Activated T-cell treated with anti-CD3 and anti-CD28 coated beads, Interleukin-2, amount 50 U/mL, for 1 hour (primary cell): ENCODE measurements around the gene SMTNL1.
A peak's percentile ranks its signal among the peaks of the same experiment; 100 is the strongest.

Experiments
- DNase-seq: peaks from one replicate; pipeline ENCODE4 v3.0.0-alpha.2; 2020

The SMTNL1 gene

GRCh38 chr11:57546869-57547475 is 9.6 kb downstream of the SMTNL1 start:
- no peak for DNase-seq

- no peak for DNase-seq
Measured at GRCh38 chr11:57547854-57548377, 10.5 kb downstream of the SMTNL1 start.

GRCh38 chr11:57549983-57550382 is 12.6 kb downstream of the SMTNL1 start:
- DNase-seq = no peak

GRCh38 chr11:57551941-57552340 is 14.5 kb downstream of the SMTNL1 start:
- no peak for DNase-seq

DNA sequence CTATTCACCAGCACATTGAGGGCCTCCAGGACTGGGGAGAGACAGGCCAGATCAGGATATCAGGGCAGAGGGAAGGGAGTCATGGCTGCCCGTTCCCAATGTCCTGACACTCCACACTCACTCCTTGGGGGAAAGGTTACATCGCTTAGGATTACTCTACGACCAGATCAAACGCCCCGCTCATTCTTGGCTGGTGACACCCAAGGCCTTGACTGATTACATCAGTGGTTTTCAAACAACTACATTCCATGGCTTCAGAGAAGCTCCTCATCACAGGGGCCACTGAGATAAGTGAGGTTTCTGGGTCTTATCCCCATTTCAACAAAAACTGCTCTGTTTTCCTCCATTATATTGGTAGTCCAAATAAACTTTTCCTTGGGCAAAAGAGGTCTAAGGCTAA is 15.1 kb downstream of the SMTNL1 start:
- no peak for DNase-seq

GRCh38 chr11:57555393-57555792 is 18.0 kb downstream of the SMTNL1 start:
- DNase-seq = no peak

GRCh38 chr11:57556041-57556440 is 18.6 kb downstream of the SMTNL1 start:
- no peak for DNase-seq

DNA sequence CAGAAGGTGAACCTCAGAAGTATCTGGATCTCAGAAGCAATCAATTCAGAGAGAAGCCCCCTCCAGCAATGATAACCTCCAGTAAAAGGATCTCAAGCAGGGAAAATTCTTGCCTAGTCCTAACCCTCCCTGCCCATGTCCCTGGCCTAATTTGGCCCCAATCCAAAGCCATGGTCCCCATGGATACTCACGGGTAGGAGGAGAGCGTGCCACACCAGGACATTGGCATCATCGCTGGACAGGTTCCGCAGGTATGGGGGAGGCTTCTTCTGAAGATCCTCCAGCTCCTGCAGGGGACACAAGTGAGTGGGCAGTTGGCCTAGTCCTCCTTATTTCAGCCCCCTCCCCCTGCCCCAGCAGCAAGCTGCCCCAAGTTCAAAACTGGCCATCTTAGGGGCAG is 22.8 kb downstream of the SMTNL1 start:
- no peak for DNase-seq

DNA sequence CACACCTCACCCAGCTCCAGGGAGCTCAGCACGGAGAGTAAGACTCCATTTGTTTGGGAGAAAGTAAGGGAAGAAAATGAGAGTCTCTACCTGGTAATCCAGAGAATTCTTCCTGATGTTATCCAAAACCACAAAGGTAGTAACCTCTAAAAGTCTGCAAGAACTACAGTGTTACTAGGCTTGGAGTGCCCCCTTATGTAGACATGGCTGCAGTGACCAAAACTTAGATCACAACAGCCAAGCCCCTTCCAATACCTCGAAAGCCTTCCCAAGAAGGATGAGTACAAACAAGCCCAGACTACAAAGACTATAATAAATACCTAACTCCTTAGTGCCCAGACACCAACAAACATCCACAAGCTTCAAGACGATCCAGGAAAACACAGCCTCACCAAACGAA is 25.2 kb downstream of the SMTNL1 start:
- DNase-seq = no peak

DNA sequence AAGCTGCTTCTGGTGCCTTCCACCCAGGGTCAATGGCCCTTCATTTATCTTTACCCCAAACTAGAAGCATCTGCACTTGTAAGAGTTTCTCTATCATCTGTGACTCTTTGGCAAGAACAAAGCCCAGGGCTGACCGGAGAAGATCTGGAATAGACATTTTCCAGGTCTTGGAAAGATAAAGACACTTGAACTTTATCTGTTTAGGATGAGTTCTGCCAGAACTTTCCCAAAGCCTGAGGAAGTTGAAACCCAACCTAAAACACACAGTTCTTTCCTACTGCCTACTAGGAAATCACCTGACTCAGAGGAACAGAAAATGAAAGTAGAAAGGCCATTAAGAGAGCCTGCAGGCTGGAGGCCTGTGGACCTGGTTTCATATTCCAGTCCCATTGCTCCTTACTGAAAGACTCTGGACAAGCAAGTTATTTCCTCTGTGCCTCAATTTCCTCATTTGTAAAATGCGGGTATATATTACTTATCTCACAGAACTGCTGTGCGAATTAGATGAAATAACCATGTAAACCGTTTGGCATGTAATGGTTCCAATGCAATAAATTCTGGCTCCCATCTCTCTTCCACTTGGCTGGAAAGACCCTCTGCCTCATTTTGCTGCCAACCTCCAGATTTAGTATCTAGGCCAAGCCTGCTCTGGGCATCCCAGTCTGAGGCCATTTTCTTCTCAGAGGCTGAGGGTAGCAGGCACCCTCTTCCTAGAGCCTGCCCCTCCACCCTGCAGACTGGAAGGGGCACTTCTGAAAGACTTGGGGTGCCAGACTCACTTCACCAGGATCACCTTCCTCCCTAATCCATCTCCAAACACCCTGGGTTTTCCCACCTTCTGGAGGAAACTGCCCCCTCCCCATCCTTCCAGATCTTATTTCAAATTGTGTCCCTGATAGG is 28.9 kb downstream of the SMTNL1 start:
- no peak for DNase-seq

- no peak for DNase-seq
Measured at GRCh38 chr11:57566905-57567514, 29.6 kb downstream of the SMTNL1 start.

- DNase-seq = peak; percentile 81
Measured at GRCh38 chr11:57567515-57568329, 30.3 kb downstream of the SMTNL1 start, which contains the start of gene UBE2L6. UBE2L6 (minus strand) TSS chr11:57567672; CDS start chr11:57567611, 61 bp downstream.

DNA sequence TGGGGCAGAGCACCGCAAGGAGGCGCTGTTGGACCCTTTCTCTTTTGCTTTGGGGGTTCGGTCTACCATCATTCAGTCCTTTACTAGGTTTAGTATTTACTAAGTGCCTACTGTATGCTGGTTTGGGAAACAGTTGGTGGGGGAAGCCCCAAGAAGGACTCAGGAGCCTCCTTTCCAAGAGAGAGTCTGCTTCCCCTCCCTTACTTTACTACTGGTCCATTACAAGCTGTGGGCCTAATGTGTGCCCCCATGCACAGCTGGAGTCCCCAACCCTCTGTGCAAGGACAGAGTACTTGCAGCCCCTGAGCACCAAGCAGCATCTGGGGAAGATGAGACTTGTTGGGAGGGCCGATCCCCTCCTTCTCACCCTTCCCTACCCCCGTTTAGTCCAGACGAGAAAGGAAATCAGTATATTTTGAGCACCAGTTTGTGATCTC is 31.0 kb downstream of the SMTNL1 start:
- peak; percentile 92 for DNase-seq

DNA sequence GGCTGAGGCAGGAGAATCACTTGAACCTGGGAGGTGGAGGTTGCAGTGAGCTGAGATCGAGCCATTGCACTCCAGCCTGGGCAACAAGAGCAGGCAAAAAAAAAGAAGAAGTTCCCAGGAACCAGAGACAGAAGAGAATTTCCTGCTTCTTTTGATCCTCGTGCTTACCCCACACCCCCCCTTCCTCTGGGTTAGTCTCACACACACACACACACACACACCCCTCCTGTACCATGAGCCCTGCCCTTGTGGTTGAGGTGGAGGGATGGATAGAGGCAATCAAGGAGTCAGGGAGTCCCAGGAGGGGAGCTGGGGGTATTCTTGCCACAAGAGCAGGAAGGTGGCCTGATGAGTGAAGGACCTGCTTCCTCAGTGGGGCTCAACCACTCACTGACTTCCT is 34.2 kb downstream of the SMTNL1 start:
- DNase-seq = no peak

DNA sequence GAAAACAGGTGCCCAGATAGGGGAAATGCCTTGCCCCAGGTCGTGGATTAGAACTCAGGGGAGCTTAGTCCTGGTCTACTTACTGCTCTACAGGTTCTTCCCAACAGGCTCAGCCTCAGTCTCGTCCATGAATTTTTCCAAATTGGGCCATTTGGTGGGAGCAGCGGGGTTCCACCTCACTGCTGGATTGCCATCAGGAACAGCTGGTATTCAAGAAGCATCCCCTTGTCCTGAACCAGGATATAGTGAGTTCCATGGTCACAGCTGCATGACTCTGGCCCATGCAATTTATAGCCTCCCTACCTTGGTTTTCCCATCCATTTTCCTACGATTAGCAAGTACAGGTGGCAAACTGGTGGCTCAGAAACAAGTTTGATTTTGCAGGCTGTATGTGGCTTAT is 36.7 kb downstream of the SMTNL1 start:
- no peak for DNase-seq

GRCh38 chr11:57584341-57584740 is 46.9 kb downstream of the SMTNL1 start:
- no peak for DNase-seq

GRCh38 chr11:57585301-57585700 is 47.9 kb downstream of the SMTNL1 start:
- DNase-seq = no peak

DNA sequence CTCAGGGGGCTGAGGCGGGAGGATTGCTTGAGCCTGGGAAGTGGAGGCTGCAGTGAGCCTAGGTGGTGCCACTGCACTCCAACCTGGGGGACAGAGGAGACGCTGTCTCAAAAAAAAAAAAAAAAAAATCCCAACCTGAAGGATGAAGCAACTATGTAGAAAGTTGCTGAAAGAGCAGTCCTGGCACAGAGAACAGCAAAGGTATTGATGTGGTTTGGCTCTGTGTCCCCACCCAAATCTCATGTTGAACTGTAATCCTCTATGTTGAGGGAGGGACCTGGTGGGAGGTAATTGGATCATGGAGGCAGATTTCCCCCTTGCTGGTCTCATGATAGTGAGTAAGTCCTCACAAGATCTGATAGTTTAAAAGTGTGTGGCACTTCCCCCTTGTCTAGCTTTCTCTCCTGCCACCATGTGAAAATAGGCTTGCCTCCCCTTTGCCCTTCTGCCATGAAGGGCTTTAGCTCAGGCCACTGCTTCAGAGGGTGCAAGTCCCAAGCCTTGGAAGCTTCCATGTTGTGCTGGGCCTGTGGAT is 49.4 kb downstream of the SMTNL1 start:
- DNase-seq = no peak

- DNase-seq = no peak
Measured at GRCh38 chr11:57588046-57588710, 50.8 kb downstream of the SMTNL1 start.

GRCh38 chr11:57596266-57596885 is 59.0 kb downstream of the SMTNL1 start:
- no peak for DNase-seq

- DNase-seq = no peak
Measured at GRCh38 chr11:57597461-57597915, 60.1 kb downstream of the SMTNL1 start, which contains the start of gene SERPING1. SERPING1 (plus strand) TSS chr11:57597685; CDS start chr11:57598271, 586 bp downstream.
